ENCODE measurements around the gene FADS6. TPM values are rescaled to one million over a fixed set of nuclear protein-coding genes. Genes with fewer than 3 reads are reported as not detected.

FADS6 gene
- total RNA-seq, 1 experiment from 2014 or later: not detected

DNA sequence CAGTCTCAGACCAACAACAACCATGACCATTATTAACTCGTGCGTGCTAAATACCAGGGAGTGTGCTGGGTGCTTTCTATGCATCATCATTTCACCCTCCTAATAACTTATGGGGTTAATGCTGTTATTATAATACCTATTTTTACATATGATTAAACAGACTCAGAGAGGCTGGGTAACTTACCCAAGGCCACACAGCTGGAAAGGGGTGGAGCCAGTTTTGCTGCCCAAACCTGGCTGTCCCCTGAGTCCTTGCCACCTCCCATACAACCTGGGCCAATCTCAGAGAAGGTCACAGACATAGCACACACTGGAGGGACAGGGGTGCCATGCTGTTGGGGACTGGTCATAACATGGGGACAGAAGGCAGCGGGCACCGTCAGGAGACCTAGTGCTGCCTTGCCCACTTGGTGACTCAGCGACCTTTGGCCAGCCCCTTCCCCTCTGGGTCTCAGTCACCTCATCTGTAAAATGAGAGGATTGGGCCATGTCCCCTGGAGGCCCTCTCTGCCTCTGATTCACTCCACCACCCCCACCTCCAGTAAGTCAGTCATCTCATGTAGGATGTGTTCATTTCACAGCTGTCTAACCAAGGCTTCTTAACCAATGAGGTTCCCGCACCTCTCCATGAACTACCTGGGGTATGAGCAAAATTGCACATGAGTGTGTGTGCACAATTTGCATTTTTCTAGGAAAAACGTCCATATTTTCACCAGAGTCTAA is 11.4 kb upstream of the FADS6 start:
- peaks cover 4% of the 10 kb centered on the region; the same call in 1 of the 2 replicates for H3K27me3 ChIP-seq
- H3K4me3 ChIP-seq: no peak overlapping the region
- H3K36me3 ChIP-seq: no peaks in the 10 kb centered on the region
- H3K9me3 ChIP-seq: peaks cover 4% of the 10 kb centered on the region; the same call in 1 of the 2 replicates
- no peak for DNase-seq

DNA sequence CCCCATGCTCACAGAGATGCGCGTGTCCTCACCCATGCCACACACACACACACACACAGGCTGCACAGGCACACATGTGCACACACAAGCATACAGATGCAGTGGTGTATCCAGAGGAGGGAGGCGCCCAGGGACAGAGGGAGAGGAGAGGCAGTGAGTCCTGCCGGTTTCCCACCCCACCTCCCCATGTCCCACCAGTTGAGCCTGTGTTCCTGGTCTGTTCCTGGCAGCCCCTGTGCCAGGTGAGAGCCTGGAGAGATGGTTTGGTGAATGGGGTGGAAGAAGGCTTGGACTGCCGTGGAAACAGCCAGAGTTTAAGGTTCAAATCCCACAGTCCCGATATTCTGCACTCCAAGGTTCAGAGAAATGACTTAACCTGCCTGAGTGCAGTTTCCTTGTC is 10.2 kb upstream of the FADS6 start:
- DNase-seq: no peak
- H3K36me3 ChIP-seq: no peaks in the 10 kb centered on the region
- H3K4me3 ChIP-seq: no peak overlapping the region
- peaks cover 4% of the 10 kb centered on the region; the same call in 1 of the 2 replicates for H3K9me3 ChIP-seq
- peaks cover 4% of the 10 kb centered on the region; the same call in 1 of the 2 replicates for H3K27me3 ChIP-seq

DNA sequence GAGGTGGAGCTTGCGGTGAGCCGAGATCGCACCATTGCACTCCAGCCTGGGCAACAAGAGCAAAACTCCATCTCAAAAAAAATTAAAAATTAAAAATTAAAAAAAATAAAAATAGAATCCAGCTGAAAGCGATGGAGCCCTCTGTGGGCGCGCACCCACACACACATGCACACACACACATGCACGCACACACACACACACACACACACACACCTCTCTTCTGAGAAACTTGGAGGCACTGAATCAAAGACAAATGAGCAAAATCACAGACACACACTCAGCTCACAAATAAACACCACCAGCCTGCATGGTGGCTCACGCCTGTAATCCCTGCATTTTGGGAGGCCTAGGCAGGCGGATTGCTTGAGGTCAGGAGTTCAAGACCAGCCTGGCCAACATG is 9.6 kb upstream of the FADS6 start:
- Histone ChIP-seq H3K36me3 (no peaks in the 10 kb centered on the region), H3K27me3 (peaks cover 4% of the 10 kb centered on the region; the same call in 1 of the 2 replicates), H3K9me3 (peaks cover 4% of the 10 kb centered on the region; the same call in 1 of the 2 replicates), H3K4me3 (no peak overlapping the region)
- no peak for DNase-seq

DNA sequence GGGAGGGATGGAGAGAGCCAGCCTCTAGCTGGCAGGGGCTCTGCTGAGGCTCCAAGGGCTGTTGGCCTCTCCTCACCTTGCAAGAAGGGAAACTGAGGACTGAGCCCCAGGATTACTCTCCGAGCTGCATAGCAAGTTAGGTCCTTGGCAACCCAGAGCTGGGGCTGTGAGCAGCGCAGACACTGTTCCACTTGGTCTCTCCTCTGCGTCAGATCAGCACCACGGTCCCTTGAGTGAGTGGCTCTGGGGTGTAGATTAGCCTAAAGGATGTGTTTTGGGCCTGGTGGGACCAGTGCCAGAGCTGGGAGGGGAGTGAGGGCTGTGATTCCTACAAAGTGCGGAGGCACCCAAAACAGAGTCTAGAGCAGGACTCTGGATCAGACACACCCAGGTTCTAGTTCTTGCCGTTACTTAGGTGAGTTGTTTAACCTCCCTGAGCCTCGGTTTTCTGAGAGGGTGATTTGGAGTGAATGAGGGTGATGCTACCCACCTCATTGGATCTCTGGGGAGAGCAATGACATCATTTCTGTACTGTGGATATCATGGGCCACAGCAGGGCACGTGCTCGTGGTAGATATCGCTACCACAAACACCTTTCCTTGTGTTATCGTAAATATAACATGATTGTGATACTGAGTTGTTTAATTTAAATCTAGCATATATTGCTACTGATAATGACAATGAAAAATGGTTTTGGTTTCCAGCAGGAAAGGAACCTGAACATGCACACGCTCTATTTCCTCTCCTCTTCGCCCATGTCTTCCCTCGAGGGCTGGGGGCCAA is 8.1 kb upstream of the FADS6 start:
- Histone ChIP-seq H3K36me3 (no peaks in the 10 kb centered on the region), H3K9me3 (peaks cover 3% of the 10 kb centered on the region; the same call in 1 of the 2 replicates), H3K27me3 (peaks cover 4% of the 10 kb centered on the region), H3K4me3 (no peak overlapping the region)
- no peak for DNase-seq

DNA sequence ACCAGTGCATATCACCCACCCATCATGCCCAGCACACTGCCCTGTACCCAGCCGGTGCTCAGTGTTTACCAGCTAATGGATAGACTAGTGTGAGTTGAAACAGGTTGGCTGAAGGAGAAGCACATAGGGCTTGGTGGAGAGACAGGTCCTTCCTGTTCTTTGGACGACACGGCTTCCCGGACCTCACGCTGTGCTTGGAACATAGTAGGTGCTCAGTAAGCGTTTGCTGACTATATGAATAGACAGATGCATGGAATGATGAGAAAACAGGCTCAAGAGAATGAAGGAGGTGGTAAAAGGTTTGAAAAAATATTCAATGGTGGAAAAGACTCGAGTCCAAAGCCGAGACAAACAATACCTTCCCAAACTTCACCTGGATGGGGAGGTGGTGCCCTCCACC is 6.8 kb upstream of the FADS6 start:
- Histone ChIP-seq H3K27me3 (peaks cover 9% of the 10 kb centered on the region), H3K4me3 (no peak overlapping the region), H3K36me3 (no peaks in the 10 kb centered on the region), H3K9me3 (no peaks in the 10 kb centered on the region)
- no peak for DNase-seq

DNA sequence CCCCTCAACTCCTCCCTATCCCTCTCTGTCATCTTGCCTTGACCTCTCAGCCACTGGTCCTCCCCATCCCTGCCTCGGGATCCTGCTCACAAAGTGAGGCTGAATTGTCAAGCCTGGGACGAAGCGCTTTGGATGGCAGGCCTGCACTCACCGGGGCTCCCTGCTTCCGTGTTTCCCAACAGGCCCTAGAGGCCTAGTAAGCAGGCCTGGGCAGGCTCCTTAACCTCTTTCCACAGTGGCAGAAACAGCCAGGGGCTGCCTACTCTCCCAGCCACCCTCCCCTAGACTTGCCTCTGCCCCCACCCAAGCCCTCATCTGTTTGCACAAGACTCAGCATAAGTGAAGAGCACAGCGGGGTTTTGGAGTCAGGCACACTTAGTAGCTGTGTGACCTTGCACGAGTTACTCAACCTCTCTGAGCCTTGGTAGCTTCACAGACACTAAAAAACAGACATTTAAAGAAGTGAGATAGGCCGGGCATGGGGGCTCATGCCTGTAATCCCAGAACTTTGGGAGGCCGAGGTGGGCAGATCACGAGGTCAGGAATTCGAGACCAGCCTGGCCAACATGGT is 5.0 kb upstream of the FADS6 start:
- no peak for DNase-seq
- H3K27me3 ChIP-seq: peaks cover 22% of the 10 kb centered on the region
- no peak overlapping the region for H3K4me3 ChIP-seq
- H3K36me3 ChIP-seq: no peaks in the 10 kb centered on the region
- H3K9me3 ChIP-seq: no peaks in the 10 kb centered on the region

DNA sequence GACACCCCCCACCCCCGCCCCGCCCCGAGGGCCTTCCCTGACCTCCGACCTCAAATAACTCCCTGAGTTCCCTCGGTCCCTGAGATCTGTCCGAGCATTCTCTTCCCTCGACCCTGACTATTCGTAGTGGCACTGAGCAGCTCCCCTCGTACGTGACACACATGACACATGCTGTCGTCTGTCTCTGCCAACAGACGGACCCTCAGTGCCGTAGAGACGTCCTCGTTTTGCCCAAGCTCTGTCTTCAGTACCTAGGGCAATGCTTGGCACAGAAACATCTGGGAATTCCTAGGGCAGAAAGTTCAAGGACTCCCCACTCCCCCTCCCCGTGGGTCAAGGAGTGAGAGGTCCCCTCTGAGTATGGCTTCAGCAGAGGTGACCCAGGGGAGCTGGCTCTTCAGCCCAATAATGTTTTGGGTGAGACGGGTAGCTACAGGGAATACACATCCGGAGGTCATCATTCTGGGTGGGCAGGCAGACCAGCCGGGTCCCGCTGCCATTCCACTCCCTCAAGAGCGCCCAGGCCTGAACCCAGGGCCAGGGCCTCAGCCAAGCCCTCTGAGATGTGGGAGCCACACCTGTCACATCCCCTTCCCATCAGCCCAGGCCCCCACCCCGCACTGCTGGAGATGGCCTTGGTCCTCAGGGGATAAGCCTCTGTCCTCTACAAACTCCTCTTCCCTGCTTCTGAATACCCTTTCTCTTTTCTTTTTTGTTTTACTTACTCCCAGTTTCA is 671 bp upstream of the FADS6 start:
- DNase-seq: no peak
- Histone ChIP-seq H3K4me3 (no peak overlapping the region), H3K36me3 (no peaks in the 10 kb centered on the region), H3K9me3 (no peaks in the 10 kb centered on the region), H3K27me3 (peaks cover 25% of the 10 kb centered on the region)

DNA sequence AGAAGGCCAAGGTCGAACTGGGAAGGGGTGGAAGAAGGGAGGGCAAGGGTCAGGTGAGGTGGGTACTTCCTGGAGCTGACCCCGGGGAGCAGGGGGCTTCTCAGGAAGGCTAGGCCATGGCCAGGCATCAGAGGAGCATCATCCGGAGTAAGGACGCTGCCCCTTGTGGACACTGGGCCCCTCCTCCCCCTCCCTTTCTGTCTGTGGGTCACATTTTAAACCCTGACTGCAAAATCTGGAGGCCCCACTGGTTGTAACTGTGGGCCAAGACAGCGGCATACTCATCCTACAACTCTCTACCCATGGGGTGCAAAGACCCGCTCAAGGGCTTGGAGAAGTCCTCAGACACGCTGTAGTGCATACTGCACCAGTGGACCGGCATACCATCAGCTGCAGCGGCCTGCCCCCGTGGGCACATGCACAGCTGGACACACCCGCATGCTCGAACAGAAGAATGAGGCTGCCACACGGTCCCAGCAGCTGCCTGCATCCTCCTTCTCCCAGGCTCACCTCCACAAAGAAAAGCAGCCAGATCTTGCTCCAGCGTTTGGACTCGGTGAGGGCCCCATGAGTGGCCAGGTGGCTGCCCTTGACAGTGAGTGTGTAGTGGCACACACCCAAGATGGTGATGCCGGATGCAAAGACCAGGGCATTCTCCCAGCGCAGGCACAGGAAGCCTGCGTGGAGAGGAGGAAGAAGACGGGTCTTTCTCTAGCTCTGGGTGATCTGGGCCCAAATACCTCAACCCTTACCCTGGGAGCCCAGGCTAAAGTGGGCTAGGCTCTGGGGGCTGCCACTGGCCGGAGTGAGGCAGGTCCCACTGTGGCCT is 1.2 kb downstream of the FADS6 start:
- Histone ChIP-seq H3K9me3 (no peaks in the 10 kb centered on the region), H3K36me3 (no peaks in the 10 kb centered on the region), H3K27me3 (peaks cover 25% of the 10 kb centered on the region), H3K4me3 (no peak overlapping the region)
- peak; percentile 31 for DNase-seq

DNA sequence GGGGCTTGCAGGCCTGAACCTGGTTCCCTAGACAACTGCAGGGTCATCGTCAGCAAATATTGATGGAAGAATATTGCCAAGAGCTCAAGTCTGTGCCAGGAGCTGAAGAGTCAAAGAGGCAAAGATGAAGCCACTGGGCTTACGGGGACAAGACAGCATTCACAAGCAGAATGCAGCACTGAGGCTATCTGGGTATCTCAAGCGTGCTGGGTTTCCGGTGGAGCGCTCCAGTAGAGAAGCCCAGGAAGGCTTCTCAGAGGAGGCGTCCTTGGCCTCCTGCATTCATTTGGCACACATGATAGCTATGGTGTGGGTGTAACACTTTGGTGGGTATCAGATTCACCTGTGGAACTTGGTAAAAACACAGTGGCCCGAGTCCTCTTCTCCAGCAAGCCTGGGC is 2.9 kb downstream of the FADS6 start:
- H3K27me3 ChIP-seq: peaks cover 17% of the 10 kb centered on the region
- H3K9me3 ChIP-seq: no peaks in the 10 kb centered on the region
- H3K4me3 ChIP-seq: no peak overlapping the region
- no peaks in the 10 kb centered on the region for H3K36me3 ChIP-seq
- no peak for DNase-seq

DNA sequence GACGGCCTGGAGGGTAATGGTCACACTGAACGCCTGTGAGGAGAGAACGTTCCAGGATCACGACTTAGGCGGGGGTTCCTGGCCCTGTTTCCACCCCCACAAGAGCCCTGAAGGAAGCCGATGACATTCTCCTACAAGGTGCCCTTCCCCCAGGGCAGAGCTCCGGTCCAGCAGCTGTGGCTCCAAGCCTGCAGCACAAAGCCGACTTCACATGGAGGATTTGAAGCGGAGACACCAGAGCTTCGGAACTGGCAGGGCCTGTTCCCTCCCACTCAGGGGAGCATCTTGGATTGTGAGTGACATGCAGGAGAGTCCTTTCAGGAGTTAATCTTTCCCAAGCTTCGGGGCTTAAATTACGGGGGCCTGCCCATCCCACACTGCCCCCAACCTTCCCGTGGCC is 5.0 kb downstream of the FADS6 start:
- H3K27me3 ChIP-seq: peaks cover 3% of the 10 kb centered on the region; the same call in 1 of the 2 replicates
- no peak for DNase-seq
- no peaks in the 10 kb centered on the region for H3K9me3 ChIP-seq
- H3K4me3 ChIP-seq: no peak overlapping the region
- no peaks in the 10 kb centered on the region for H3K36me3 ChIP-seq

DNA sequence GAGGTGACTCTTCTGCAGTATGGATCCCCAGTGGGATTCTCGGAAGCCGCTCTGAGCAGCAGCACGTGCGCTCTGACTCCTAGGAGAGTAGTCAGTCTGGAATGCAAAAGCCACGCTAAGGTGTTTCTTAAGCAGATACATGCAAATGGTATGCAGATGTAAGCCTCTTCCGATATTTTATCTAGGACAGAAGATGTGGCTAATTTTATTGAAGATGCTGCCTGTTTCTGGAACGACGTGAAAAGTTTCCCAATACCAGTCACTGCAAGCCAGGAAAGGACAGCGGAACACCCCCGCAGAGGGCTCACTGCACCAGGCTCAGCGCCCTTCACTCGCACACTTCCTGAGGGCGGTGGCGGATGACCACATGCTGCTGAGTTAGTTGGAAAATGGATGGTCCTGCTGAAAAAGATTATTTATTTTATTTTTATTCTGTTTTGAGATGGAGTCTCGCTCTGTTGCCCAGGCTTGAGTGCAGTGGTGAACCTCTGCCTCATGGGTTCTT is 10.1 kb downstream of the FADS6 start:
- Histone ChIP-seq H3K9me3 (no peaks in the 10 kb centered on the region), H3K27me3 (no peaks in the 10 kb centered on the region), H3K4me3 (no peak overlapping the region), H3K36me3 (no peaks in the 10 kb centered on the region)
- DNase-seq: no peak

DNA sequence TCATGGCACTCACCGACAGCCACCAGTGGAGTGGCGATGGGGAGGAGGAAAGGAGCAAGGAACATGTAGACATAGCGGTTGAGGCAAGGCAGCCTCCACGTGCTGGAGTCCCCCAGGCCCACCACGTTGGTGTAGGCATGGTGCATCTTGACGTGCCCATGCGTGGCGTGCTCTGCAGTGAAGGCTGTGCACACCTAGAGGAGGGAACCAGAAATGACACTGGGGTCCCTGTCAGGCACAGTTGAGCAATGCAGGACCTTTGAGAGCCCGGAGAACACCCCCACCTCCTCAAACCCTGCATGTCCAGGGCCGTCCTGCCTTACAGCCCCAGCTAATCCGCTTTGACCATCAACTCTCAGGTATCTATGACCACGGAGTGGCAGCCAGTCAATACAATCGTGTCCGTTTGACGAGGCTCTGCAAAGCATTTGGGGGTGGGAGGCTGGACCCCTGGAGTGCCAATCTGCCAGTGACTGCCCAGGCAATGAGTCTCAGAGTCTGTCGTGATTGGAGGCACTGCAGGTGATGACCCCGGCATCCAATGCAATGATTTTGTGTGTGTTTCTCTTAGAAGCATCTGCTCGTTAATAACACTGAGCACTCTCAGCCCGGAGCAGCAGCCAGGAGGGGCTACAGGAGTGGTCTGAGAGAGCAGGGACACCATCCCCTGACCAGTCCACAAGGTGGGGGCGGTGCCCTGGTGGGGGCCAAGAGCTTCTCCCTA is 10.8 kb downstream of the FADS6 start:
- H3K36me3 ChIP-seq: no peaks in the 10 kb centered on the region
- H3K9me3 ChIP-seq: no peaks in the 10 kb centered on the region
- H3K4me3 ChIP-seq: no peak overlapping the region
- DNase-seq: no peak
- H3K27me3 ChIP-seq: no peaks in the 10 kb centered on the region

DNA sequence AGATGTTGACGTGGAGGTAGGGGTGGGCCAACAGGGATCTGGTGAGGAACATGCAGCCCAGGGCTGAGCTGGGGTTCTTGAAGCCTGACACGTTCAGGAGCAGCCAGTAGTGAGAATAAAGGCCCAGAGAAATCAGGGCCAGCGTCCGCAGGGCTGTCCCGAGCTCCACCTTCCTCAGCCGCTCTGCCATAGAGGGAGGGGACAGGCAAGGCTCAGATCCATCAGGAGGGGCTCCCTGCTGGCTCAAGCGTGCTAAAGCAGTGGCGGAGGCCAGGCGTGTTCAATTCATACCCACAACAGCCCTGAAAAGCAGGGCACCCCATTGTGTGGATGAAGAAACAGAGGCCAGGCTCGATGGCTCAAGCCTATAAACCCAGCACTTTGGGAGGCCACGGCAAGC is 12.4 kb downstream of the FADS6 start:
- Histone ChIP-seq H3K36me3 (no peaks in the 10 kb centered on the region), H3K9me3 (no peaks in the 10 kb centered on the region), H3K27me3 (no peaks in the 10 kb centered on the region), H3K4me3 (no peak overlapping the region)
- no peak for DNase-seq

DNA sequence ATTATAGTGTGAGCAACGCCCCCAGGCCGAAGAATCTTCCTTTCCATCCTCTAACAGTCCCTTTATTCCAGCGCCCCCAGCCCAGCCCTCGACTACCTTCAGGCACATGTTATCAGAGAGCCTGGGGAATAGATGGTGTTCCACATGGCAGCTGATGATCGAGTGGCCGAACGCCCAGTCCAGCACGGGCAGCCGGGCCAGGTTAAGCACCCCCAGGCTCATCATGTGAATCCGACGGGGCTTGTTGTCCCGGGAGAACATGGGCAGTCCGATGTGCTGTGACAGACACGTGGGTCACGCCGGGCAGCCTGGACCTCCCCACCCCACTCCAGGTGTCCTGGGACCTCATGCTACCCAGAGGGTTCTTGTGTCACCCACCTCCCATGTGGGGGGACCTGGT is 14.1 kb downstream of the FADS6 start:
- H3K27me3 ChIP-seq: no peaks in the 10 kb centered on the region
- H3K36me3 ChIP-seq: no peaks in the 10 kb centered on the region
- no peaks in the 10 kb centered on the region for H3K9me3 ChIP-seq
- no peak for DNase-seq
- no peak overlapping the region for H3K4me3 ChIP-seq

DNA sequence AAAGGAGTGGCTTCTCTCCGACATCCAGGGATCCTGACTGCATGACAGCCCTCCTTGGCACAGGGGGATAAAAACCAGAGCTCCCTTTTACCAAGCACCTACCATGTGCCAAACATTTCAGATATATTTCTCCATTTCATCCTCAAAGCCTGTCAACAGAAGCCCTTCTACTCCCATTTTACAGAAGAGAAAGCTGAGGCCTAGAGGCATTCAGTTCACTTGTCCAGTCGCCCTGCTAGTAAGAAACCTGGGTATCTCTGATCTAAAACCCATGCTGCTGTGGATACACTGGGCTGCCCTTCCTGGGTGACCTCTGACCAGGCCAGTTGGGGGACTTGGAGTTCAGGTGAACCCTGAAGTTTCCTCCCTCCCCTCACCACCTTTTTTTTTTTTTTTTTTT is 14.8 kb downstream of the FADS6 start:
- no peaks in the 10 kb centered on the region for H3K9me3 ChIP-seq
- no peak for DNase-seq
- no peaks in the 10 kb centered on the region for H3K36me3 ChIP-seq
- no peaks in the 10 kb centered on the region for H3K27me3 ChIP-seq
- no peak overlapping the region for H3K4me3 ChIP-seq
